Astrocyte (in vitro differentiated cells and primary cell): ENCODE results near the gene USHBP1.

ENCODE experiments used
- EZH2 ChIP-seq: IDR thresholded peaks from 2 replicates; pipeline ENCODE4 v1.6.1; 2012; ENCODE audit warnings: mild to moderate bottlenecking, low read length, inconsistent platforms; ENCODE audit not compliant: insufficient read depth
- TF ChIP-seq, protein P1 (sequence below): IDR thresholded peaks from 2 replicates; pipeline ENCODE4 v1.5.1; 2011; ENCODE audit warnings: low read depth, mild to moderate bottlenecking, inconsistent platforms, low read length, moderate library complexity; ENCODE audit not compliant: insufficient read depth

DNA sequence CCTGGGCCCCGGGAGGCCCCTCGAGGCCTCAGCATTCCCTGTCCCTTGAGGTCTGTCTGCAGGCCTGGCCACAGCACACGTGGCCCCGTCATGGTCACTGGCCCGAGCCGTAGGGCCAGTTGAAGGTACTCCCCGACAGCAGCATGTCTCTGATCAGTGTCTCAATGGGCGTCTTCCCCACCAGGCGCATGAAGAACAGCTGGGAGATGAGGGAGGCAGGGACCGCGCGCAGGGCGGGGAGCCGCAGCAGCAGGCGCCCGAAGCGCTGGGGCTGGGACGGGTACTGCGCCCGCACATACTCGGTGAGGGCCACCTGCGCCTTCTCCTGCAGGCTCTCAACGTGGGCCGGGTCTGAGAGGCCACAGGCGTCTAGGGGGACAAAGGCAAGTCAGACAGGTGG, 32.3 kb downstream of the USHBP1 start:
- TF ChIP-seq, protein P1, sequence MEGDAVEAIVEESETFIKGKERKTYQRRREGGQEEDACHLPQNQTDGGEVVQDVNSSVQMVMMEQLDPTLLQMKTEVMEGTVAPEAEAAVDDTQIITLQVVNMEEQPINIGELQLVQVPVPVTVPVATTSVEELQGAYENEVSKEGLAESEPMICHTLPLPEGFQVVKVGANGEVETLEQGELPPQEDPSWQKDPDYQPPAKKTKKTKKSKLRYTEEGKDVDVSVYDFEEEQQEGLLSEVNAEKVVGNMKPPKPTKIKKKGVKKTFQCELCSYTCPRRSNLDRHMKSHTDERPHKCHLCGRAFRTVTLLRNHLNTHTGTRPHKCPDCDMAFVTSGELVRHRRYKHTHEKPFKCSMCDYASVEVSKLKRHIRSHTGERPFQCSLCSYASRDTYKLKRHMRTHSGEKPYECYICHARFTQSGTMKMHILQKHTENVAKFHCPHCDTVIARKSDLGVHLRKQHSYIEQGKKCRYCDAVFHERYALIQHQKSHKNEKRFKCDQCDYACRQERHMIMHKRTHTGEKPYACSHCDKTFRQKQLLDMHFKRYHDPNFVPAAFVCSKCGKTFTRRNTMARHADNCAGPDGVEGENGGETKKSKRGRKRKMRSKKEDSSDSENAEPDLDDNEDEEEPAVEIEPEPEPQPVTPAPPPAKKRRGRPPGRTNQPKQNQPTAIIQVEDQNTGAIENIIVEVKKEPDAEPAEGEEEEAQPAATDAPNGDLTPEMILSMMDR = no peak
- TF ChIP-seq EZH2 = no peak
